Pulmonary artery endothelial cell (primary cell): ENCODE data around the gene VASN. TPM values are rescaled to one million over a fixed set of nuclear protein-coding genes. Genes with fewer than 3 reads are reported as not detected.

Experiments
- DNase-seq: peaks from one replicate; pipeline ENCODE4 v3.0.0-alpha.2; 2011; ENCODE audit warnings: low read depth, low spot score
- total RNA-seq: library from RNA; depleted of rRNA; stranded (reverse); fragments of >200 nt; gene quantifications from 2 replicates; pipeline ENCODE4 v1.2.3, GENCODE V29; 2014

VASN gene
- total RNA-seq, 1 donor from 2014 or later, result 0.20 TPM

- DNase-seq, result no peak
These were observed 19.8 kb upstream of the VASN start for GRCh38 chr16:4351880-4352279.

- no peak for DNase-seq
These were observed 18.8 kb upstream of the VASN start for GRCh38 chr16:4352843-4353242.

- DNase-seq, result no peak
These were observed 18.0 kb upstream of the VASN start for GRCh38 chr16:4353675-4354074.

GRCh38 chr16:4354512-4355409 is 16.9 kb upstream of the VASN start:
- no peak for DNase-seq

GRCh38 chr16:4356820-4357219 is 14.8 kb upstream of the VASN start:
- DNase-seq, result no peak

- DNase-seq, result no peak
These were observed 13.4 kb upstream of the VASN start for GRCh38 chr16:4358236-4358635.

GRCh38 chr16:4358831-4359561 is 12.7 kb upstream of the VASN start:
- no peak for DNase-seq

GRCh38 chr16:4359914-4360313 is 11.7 kb upstream of the VASN start:
- DNase-seq, result no peak

GRCh38 chr16:4360538-4361021 is 11.1 kb upstream of the VASN start:
- no peak for DNase-seq

GRCh38 chr16:4361033-4361943 is 10.4 kb upstream of the VASN start:
- no peak for DNase-seq

GRCh38 chr16:4361944-4362311 is 9.7 kb upstream of the VASN start:
- DNase-seq, result no peak

- DNase-seq, result no peak
These were observed 9.0 kb upstream of the VASN start for GRCh38 chr16:4362476-4363135.

GRCh38 chr16:4364196-4365013 is 7.2 kb upstream of the VASN start:
- DNase-seq, result no peak

- no peak for DNase-seq
These were observed 6.6 kb upstream of the VASN start for GRCh38 chr16:4365014-4365406.

- no peak for DNase-seq
These were observed 6.0 kb upstream of the VASN start for GRCh38 chr16:4365615-4366014.

GRCh38 chr16:4366016-4366415 is 5.6 kb upstream of the VASN start:
- no peak for DNase-seq

- DNase-seq, result no peak
These were observed 4.2 kb upstream of the VASN start for GRCh38 chr16:4367393-4367856.

- DNase-seq, result no peak
These were observed 2.5 kb upstream of the VASN start for GRCh38 chr16:4369007-4369733.

- DNase-seq, result no peak
These were observed 1.5 kb upstream of the VASN start for GRCh38 chr16:4370151-4370550.
